ENCODE results near the gene STX4.

DNA sequence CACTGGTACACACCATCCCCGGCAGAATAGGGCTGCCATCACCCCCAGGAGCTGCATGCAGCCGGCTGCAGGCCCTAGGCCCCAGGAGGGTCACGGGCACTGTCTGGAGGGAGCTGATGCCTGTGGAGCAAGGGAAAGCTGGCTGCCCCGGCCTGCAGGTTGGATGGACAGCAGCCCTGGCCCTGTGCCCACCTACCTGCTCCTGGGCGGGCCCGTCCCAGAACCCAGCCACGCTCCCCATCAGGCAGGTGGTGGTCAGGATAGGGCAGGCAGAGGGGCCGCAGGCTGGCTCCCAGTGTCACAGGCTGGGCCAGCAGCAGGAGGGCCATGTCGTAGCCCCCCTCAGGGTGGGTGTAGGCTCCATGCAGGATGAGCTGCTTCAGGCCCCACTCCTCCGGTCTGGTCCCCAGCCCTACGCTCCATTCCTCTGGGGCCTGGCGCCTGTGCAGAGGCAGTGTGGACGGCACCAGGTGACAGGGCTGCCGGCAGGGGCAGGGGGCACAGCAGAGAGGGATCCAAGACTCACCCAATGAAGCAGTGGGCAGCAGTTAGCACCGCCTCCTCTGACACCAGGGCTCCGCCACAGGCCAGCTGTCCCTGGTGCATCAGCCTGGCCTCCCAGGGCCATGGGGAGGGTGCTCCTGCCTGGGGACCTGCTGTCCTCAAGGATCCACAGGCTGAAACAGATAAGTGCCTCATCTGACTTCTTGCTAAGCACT lies 51.4 kb downstream of the STX4 start:
- TF ChIP-seq POLR2A (IDR thresholded peaks at IDR 0.05; ENCODE audit: low read depth, low read length) = no peak
- no peak for TF ChIP-seq POLR2AphosphoS5 (IDR thresholded peaks at IDR 0.05; ENCODE audit: low read depth, low read length)
